ENCODE measurements around the gene KRTAP10-8. TPM values are rescaled to one million over a fixed set of nuclear protein-coding genes. Genes with fewer than 3 reads are reported as not detected.

KRTAP10-8 gene
- total RNA-seq (2012; rRNA removed): not detected in 2 replicates

- Histone ChIP-seq H3K36me3 (ENCODE audit: insufficient read depth, low read length) (no peaks in the 10 kb centered on the region), H3K4me3 (ENCODE audit: low read length) (no peak within 1 kb of the TSS), H3K27me3 (ENCODE audit: control insufficient read depth, insufficient read depth, low read length) (peaks cover 22% of the 10 kb centered on the region), H3K4me2 (ENCODE audit: low read length) (no peak within 1 kb of the TSS), H3K9ac (ENCODE audit: low read depth, low read length) (no peak within 1 kb of the TSS), H3K9me3 (replicated peaks; ENCODE audit: low read length) (peaks cover 3% of the 10 kb centered on the region), H3K4me1 (ENCODE audit: control insufficient read depth, insufficient read depth, low read length) (no peaks in the 10 kb centered on the region)
Measured at GRCh38 chr21:44612029-44612486, at the start of gene KRTAP10-8. Gene KRTAP10-8 (plus strand): TSS chr21:44612079. CDS start chr21:44612101, 22 bp downstream.

GRCh38 chr21:44564099-44564498 is 47.8 kb upstream of the KRTAP10-8 start:
- H3K9me3 ChIP-seq (replicated peaks; ENCODE audit: low read length): no peaks in the 10 kb centered on the region
- H3K4me1 ChIP-seq (ENCODE audit: control insufficient read depth, insufficient read depth, low read length): no peaks in the 10 kb centered on the region
- no peaks in the 10 kb centered on the region for H3K36me3 ChIP-seq (ENCODE audit: insufficient read depth, low read length)
- no peak overlapping the region for H3K9ac ChIP-seq (ENCODE audit: low read depth, low read length)
- no peak overlapping the region for H3K4me2 ChIP-seq (ENCODE audit: low read length)
- H3K27me3 ChIP-seq (ENCODE audit: control insufficient read depth, insufficient read depth, low read length): peaks cover 22% of the 10 kb centered on the region
- H3K4me3 ChIP-seq (ENCODE audit: low read length): no peak overlapping the region

- no peaks in the 10 kb centered on the region for H3K9me3 ChIP-seq (replicated peaks; ENCODE audit: low read length)
- no peak overlapping the region for H3K4me2 ChIP-seq (ENCODE audit: low read length)
- peaks cover 16% of the 10 kb centered on the region for H3K27me3 ChIP-seq (ENCODE audit: control insufficient read depth, insufficient read depth, low read length)
- no peaks in the 10 kb centered on the region for H3K4me1 ChIP-seq (ENCODE audit: control insufficient read depth, insufficient read depth, low read length)
- H3K4me3 ChIP-seq (ENCODE audit: low read length): no peak overlapping the region
- no peaks in the 10 kb centered on the region for H3K36me3 ChIP-seq (ENCODE audit: insufficient read depth, low read length)
- no peak overlapping the region for H3K9ac ChIP-seq (ENCODE audit: low read depth, low read length)
Measured at GRCh38 chr21:44564886-44565598, 46.8 kb upstream of the KRTAP10-8 start.

GRCh38 chr21:44566403-44566802 is 45.5 kb upstream of the KRTAP10-8 start:
- H3K9me3 ChIP-seq (replicated peaks; ENCODE audit: low read length): peaks cover 1% of the 10 kb centered on the region
- H3K36me3 ChIP-seq (ENCODE audit: insufficient read depth, low read length): no peaks in the 10 kb centered on the region
- H3K4me2 ChIP-seq (ENCODE audit: low read length): no peak overlapping the region
- no peaks in the 10 kb centered on the region for H3K4me1 ChIP-seq (ENCODE audit: control insufficient read depth, insufficient read depth, low read length)
- H3K27me3 ChIP-seq (ENCODE audit: control insufficient read depth, insufficient read depth, low read length): peaks cover 18% of the 10 kb centered on the region
- no peak overlapping the region for H3K4me3 ChIP-seq (ENCODE audit: low read length)
- no peak overlapping the region for H3K9ac ChIP-seq (ENCODE audit: low read depth, low read length)

- Histone ChIP-seq H3K9ac (ENCODE audit: low read depth, low read length) (no peak overlapping the region), H3K4me2 (ENCODE audit: low read length) (no peak overlapping the region)
Measured at GRCh38 chr21:44567481-44568171, 44.3 kb upstream of the KRTAP10-8 start.

GRCh38 chr21:44568261-44568660 is 43.6 kb upstream of the KRTAP10-8 start:
- no peak overlapping the region for H3K4me3 ChIP-seq (ENCODE audit: low read length)
- H3K36me3 ChIP-seq (ENCODE audit: insufficient read depth, low read length): no peaks in the 10 kb centered on the region
- no peak overlapping the region for H3K9ac ChIP-seq (ENCODE audit: low read depth, low read length)
- H3K4me2 ChIP-seq (ENCODE audit: low read length): no peak overlapping the region
- H3K4me1 ChIP-seq (ENCODE audit: control insufficient read depth, insufficient read depth, low read length): no peaks in the 10 kb centered on the region
- H3K27me3 ChIP-seq (ENCODE audit: control insufficient read depth, insufficient read depth, low read length): peaks cover 25% of the 10 kb centered on the region
- H3K9me3 ChIP-seq (replicated peaks; ENCODE audit: low read length): peaks cover 3% of the 10 kb centered on the region

More at GRCh38 chr21:44567481-44568171, 44.3 kb upstream of the KRTAP10-8 start:
- Histone ChIP-seq H3K9me3 (replicated peaks; ENCODE audit: low read length) (peaks cover 3% of the 10 kb centered on the region), H3K36me3 (ENCODE audit: insufficient read depth, low read length) (no peaks in the 10 kb centered on the region), H3K4me3 (ENCODE audit: low read length) (no peak overlapping the region), H3K4me1 (ENCODE audit: control insufficient read depth, insufficient read depth, low read length) (no peaks in the 10 kb centered on the region), H3K27me3 (ENCODE audit: control insufficient read depth, insufficient read depth, low read length) (peaks cover 19% of the 10 kb centered on the region)

GRCh38 chr21:44568667-44569556 is 43.0 kb upstream of the KRTAP10-8 start:
- H3K4me2 ChIP-seq (ENCODE audit: low read length): no peak overlapping the region
- no peak overlapping the region for H3K4me3 ChIP-seq (ENCODE audit: low read length)
- H3K9me3 ChIP-seq (replicated peaks; ENCODE audit: low read length): peaks cover 3% of the 10 kb centered on the region
- H3K4me1 ChIP-seq (ENCODE audit: control insufficient read depth, insufficient read depth, low read length): no peaks in the 10 kb centered on the region
- H3K36me3 ChIP-seq (ENCODE audit: insufficient read depth, low read length): no peaks in the 10 kb centered on the region
- H3K9ac ChIP-seq (ENCODE audit: low read depth, low read length): no peak overlapping the region
- H3K27me3 ChIP-seq (ENCODE audit: control insufficient read depth, insufficient read depth, low read length): peaks cover 24% of the 10 kb centered on the region

- Histone ChIP-seq H3K4me1 (ENCODE audit: control insufficient read depth, insufficient read depth, low read length) (no peaks in the 10 kb centered on the region), H3K27me3 (ENCODE audit: control insufficient read depth, insufficient read depth, low read length) (peaks cover 25% of the 10 kb centered on the region), H3K4me3 (ENCODE audit: low read length) (no peak overlapping the region), H3K36me3 (ENCODE audit: insufficient read depth, low read length) (no peaks in the 10 kb centered on the region), H3K4me2 (ENCODE audit: low read length) (no peak overlapping the region), H3K9me3 (replicated peaks; ENCODE audit: low read length) (peaks cover 3% of the 10 kb centered on the region), H3K9ac (ENCODE audit: low read depth, low read length) (no peak overlapping the region)
Measured at GRCh38 chr21:44569861-44570517, 41.9 kb upstream of the KRTAP10-8 start.

GRCh38 chr21:44571296-44571695 is 40.6 kb upstream of the KRTAP10-8 start:
- H3K9ac ChIP-seq (ENCODE audit: low read depth, low read length): no peak overlapping the region
- peaks cover 3% of the 10 kb centered on the region for H3K9me3 ChIP-seq (replicated peaks; ENCODE audit: low read length)
- H3K36me3 ChIP-seq (ENCODE audit: insufficient read depth, low read length): no peaks in the 10 kb centered on the region
- no peak overlapping the region for H3K4me2 ChIP-seq (ENCODE audit: low read length)
- peaks cover 28% of the 10 kb centered on the region for H3K27me3 ChIP-seq (ENCODE audit: control insufficient read depth, insufficient read depth, low read length)
- H3K4me3 ChIP-seq (ENCODE audit: low read length): no peak overlapping the region
- no peaks in the 10 kb centered on the region for H3K4me1 ChIP-seq (ENCODE audit: control insufficient read depth, insufficient read depth, low read length)

- H3K27me3 ChIP-seq (ENCODE audit: control insufficient read depth, insufficient read depth, low read length): peaks cover 28% of the 10 kb centered on the region
- H3K4me1 ChIP-seq (ENCODE audit: control insufficient read depth, insufficient read depth, low read length): no peaks in the 10 kb centered on the region
- H3K9ac ChIP-seq (ENCODE audit: low read depth, low read length): no peak overlapping the region
- H3K36me3 ChIP-seq (ENCODE audit: insufficient read depth, low read length): no peaks in the 10 kb centered on the region
- no peak overlapping the region for H3K4me3 ChIP-seq (ENCODE audit: low read length)
- no peak overlapping the region for H3K4me2 ChIP-seq (ENCODE audit: low read length)
- H3K9me3 ChIP-seq (replicated peaks; ENCODE audit: low read length): peaks cover 3% of the 10 kb centered on the region
Measured at GRCh38 chr21:44571844-44572782, 39.8 kb upstream of the KRTAP10-8 start.
